ENCODE results near the gene MAP3K14.
"Not testable (repeated sequence)": the region's sequence is repeated elsewhere in the genome, so short reads cannot be mapped to it uniquely, and the experiment has no call there.

The MAP3K14 gene

DNA sequence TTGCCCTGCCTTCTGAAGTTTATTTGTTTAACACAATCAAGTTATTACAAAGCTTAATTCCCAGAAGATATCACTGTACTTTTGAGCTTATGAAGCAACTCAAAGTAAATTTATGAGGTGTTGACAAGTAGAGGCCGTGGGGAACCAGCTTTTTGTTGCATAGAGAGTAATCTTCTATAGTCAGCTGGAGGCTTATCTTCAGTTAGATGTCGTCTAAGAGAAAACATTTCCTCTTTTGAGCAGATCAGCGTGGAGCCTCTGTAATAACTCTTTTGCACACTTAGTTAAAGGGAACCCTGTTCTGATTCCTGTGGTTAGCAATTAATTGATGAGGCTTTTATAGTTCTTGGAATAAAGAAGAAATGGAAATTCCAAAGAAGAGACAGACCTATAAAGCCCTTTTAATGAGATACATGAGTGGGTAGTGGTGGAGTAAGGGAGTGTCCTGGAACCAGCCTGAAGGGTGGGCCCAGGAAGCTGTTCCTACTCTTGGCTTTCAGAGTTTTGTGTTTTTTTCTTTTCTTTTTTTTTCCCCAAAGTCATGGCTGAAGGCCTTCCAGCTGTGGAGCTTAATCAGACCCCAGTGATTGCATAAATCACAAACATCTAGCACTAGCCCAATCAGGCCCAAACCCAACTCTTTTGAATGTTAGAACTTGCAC lies 28.9 kb upstream of the MAP3K14 start:
- TF ChIP-seq, protein P1, sequence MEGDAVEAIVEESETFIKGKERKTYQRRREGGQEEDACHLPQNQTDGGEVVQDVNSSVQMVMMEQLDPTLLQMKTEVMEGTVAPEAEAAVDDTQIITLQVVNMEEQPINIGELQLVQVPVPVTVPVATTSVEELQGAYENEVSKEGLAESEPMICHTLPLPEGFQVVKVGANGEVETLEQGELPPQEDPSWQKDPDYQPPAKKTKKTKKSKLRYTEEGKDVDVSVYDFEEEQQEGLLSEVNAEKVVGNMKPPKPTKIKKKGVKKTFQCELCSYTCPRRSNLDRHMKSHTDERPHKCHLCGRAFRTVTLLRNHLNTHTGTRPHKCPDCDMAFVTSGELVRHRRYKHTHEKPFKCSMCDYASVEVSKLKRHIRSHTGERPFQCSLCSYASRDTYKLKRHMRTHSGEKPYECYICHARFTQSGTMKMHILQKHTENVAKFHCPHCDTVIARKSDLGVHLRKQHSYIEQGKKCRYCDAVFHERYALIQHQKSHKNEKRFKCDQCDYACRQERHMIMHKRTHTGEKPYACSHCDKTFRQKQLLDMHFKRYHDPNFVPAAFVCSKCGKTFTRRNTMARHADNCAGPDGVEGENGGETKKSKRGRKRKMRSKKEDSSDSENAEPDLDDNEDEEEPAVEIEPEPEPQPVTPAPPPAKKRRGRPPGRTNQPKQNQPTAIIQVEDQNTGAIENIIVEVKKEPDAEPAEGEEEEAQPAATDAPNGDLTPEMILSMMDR (IDR thresholded peaks at IDR 0.05; ENCODE audit: insufficient read depth, missing control alignments), result no peak
- FAIRE-seq (no peak), DNase-seq (ENCODE audit: insufficient read length, low spot score) (no peak)

DNA sequence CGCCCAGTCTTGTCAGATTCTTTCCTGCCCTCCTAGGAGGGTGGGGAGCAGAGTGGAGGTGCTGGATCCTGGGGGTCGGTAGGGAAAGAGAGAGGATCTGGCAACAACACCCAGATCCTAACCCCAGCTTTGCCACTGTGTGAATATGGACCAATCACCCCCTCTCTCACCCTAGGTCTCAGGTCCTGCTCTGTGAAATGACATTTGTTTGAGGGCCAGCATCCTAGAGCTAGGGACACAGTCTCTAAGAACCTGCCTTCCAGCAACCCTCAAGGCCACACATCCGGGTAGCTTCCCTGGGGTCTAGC lies 28.4 kb upstream of the MAP3K14 start:
- FAIRE-seq, result no peak
- DNase-seq (ENCODE audit: insufficient read length, low spot score), result no peak
- TF ChIP-seq, protein P1 (IDR thresholded peaks at IDR 0.05; ENCODE audit: insufficient read depth, missing control alignments), result no peak

DNA sequence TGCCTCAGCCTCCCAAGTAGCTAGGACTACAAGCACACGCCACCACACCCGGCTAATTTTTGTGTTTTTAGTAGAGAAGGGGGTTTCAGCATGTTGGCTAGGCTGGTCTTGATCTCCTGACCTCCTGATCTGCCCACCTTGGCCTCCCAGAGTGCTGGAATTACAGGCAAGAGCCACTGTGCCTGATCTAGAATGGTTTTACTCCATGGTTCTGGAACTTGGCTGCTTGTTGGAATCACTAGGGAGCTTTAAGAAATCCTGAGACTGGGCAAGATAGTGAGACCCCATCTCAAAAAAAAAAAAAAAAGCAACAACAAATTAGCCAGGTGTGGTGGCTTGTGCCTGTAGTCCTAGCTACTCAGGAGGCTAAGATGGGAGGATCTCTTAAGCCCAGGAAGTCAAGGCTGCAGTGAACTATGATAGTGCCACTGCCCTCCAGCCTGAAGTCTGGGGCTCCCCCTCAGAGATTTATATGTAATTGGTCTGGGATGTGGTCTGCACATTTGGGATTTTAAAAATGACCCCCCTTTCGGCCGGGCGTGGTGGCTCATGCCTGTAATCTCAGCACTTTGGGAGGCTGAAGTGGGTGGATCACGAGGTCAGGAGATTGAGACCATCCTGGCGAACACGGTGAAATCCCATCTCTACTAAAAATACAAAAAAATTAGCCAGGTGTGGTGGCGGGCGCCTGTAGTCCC lies 27.3 kb upstream of the MAP3K14 start:
- not testable (repeated sequence) for FAIRE-seq; DNase-seq (ENCODE audit: insufficient read length, low spot score)

DNA sequence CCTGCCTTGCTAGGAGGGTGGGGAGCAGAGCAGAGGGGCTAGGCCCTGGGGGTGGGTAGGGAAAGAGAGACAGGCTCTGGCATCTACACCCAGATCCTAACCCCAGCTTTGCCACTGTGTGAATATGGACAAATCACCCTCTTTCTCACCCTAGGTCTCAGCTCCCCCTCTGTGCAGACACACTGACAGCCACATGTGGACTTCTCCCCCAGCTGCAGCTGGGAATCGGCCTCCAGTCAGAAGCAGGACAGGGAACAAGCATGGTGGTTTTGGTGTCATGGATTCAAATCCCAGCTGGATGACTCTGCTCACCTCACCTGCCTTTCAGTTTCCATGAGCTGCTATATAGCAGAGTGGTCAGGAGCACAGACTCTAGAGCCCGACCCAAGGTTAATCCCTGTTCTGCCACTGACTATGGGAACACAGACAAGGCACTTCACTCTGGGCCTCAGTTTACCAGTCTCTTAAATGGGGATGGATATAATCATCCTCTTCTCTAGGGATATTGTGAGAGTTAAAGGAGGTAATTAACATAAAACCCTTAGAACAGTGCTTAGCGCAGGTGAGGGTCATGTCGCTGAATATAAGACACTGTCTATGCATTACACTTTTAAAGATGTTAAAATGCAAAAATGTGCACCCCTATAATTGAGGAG lies 26.2 kb upstream of the MAP3K14 start:
- TF ChIP-seq, protein P1 (IDR thresholded peaks at IDR 0.05; ENCODE audit: insufficient read depth, missing control alignments), result no peak
- no peak for DNase-seq (ENCODE audit: insufficient read length, low spot score)
- no peak for FAIRE-seq

DNA sequence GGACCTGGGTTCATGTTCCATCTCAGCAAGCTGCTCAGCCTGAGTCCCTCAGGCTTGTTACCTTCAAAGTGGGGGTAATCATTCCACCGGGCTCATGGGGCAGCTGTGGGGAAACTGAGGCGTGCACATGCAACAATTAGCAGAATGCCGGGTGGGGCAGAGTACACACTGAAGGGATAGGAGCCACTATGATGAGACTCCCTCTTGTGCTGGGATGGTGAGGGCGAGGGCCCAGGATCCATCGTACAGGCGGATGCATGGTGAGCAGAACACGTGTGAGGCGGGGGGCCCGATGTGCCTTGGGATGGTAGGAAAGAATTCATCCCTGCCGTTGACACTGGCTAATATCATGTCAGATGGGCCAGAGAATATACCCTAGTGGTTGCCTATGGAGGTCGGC lies 25.5 kb upstream of the MAP3K14 start:
- FAIRE-seq (no peak), DNase-seq (ENCODE audit: insufficient read length, low spot score) (no peak)
- TF ChIP-seq, protein P1 (IDR thresholded peaks at IDR 0.05; ENCODE audit: insufficient read depth, missing control alignments), result no peak

DNA sequence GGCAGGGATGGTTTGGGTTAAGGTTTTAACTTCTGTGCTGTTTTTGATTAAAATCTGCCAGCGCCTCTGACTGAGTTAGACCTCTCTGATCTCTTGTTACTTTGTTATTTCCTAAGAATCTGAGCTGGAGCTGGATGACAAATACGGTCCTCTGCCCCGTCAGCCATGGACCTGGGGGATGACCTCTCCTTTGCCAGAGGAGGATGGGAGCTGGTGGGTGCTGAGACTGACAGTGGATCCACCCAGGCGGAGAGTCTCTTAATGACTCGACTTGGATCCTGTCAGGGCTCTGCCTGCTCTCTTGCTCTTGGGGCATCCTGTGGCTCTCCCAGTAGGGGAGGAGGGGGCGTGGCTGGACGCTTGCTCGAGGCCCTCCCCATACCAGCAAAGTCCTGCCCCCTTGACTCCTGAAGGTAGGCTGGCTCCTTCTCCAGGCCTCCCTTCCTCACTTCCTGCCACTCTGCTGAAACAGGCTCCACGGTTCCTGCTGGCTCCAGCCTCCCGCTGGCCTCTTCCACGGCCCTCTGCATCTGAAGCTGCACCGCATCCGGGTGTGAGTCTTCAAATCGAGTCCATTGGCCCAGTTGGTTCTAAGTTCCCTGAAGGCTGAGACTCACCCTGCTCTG lies 24.8 kb upstream of the MAP3K14 start:
- no peak for FAIRE-seq
- TF ChIP-seq, protein P1 (IDR thresholded peaks at IDR 0.05; ENCODE audit: insufficient read depth, missing control alignments), result no peak
- no peak for DNase-seq (ENCODE audit: insufficient read length, low spot score)

DNA sequence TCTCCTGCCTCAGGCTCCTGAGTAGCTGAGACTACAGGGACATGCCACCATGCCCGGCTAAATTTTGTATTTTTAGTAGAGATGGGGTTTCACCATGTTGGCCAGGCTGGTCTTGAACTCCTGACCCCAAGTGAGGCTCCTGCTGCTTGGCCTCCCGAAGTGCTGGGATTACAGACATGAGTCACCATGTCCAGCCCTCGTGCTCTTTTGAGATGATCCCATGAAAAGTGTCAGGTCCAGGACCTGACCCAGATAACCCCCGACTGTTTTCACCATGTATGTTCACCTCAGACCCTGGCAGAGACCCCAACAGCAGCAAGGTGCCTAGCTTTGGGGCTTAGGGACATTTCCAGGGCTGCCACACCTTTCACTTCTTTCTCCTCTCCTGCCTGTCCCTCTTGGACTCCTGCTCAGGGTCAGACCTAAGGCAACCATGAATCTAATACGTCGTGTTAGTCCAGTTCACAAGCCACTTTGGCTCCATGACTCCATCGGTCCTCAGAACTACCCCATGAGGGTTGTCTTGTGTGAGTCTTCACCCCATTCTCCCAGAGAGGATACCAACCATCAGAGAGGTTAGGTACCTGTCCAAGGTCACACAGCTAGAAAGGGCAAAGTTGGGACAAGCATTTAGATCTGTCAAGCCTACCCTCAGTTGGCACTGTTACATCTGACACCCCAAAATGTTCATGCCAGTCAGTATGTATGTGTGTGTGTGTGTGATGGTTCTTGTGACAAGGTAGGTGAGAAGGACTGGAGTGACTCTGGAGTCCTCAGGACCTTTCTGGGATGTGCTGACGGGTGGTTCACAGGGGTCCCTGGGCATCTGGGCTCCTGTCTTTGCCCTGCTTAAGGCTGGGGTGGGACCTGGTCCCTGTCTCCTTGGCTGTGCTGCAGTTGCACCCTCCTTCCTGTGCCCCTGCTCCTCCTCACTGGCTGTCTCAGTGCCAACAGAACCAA lies 23.1 kb upstream of the MAP3K14 start:
- FAIRE-seq (no peak), DNase-seq (ENCODE audit: insufficient read length, low spot score) (no peak)
- TF ChIP-seq, protein P1 (IDR thresholded peaks at IDR 0.05; ENCODE audit: insufficient read depth, missing control alignments), result no peak

All from D721Med (cell line).